OCI-LY7 (cell line): ENCODE measurements around the gene GCSAM. TPM values are rescaled to one million over a fixed set of nuclear protein-coding genes. Genes with fewer than 3 reads are reported as not detected.
"Not testable (repeated sequence)": the region's sequence is repeated elsewhere in the genome, so short reads cannot be mapped to it uniquely, and the experiment has no call there.

Experiments
- BruUV-seq: library from RNA; stranded (reverse); fragments of 400-500 nt; replicated peaks from 2 replicates; lab custom pipeline; 2021; lab: Mats Ljungman, UMichigan
- CTCF ChIA-PET: fragments of 300-600 bp; sonication (Branson Sonifier 250); formaldehyde crosslinking; loops from one replicate; lab custom pipeline; 2022; ENCODE audit warnings: antibody characterized with exemption; ENCODE audit not compliant: unreplicated experiment; lab: Charles Lee
- POLR2A ChIA-PET: fragments of 300-600 bp; sonication (Branson Sonifier 250); formaldehyde crosslinking; loops from one replicate; lab custom pipeline; 2022; ENCODE audit warnings: antibody characterized with exemption; lab: Charles Lee
- DNase-seq: peaks from one replicate; pipeline ENCODE4 v3.0.0-alpha.2; 2015; ENCODE audit warnings: low spot score
- H2AFZ ChIP-seq: fragments of 200-600 bp; sonication (generic), shearing (Covaris generic); 2 replicates; pipeline ENCODE4 v1.6.1; 2014; ENCODE audit warnings: mild to moderate bottlenecking, antibody characterized with exemption, low read length, moderate library complexity
- H3K27ac ChIP-seq: fragments of 200-600 bp; sonication (generic); 2 replicates; pipeline ENCODE4 v1.5.1; 2014; ENCODE audit warnings: mixed run types, low read depth, mild to moderate bottlenecking, moderate library complexity, low read length, inconsistent platforms; ENCODE audit not compliant: poor library complexity, severe bottlenecking
- H3K36me3 ChIP-seq: fragments of 200-600 bp; sonication (generic); 2 replicates; pipeline ENCODE4 v1.6.1; 2014; ENCODE audit warnings: mild to moderate bottlenecking, antibody characterized with exemption, low read length, moderate library complexity, mixed read lengths; ENCODE audit not compliant: insufficient read depth
- H3K4me1 ChIP-seq: fragments of 200-600 bp; sonication (generic); 2 replicates; pipeline ENCODE4 v1.5.1; 2014; ENCODE audit warnings: mild to moderate bottlenecking, low read length; ENCODE audit not compliant: insufficient read depth, poor library complexity, severe bottlenecking
- H3K4me2 ChIP-seq: fragments of 200-600 bp; sonication (generic); 2 replicates; pipeline ENCODE4 v1.6.1; 2014; ENCODE audit warnings: mild to moderate bottlenecking, low read length
- H3K4me3 ChIP-seq: fragments of 200-600 bp; sonication (generic); 2 replicates; pipeline ENCODE4 v1.5.1; 2014; ENCODE audit warnings: mild to moderate bottlenecking, low read depth, low read length; ENCODE audit not compliant: poor library complexity, severe bottlenecking
- H3K79me2 ChIP-seq: fragments of 200-600 bp; sonication (generic); 2 replicates; pipeline ENCODE4 v1.6.1; 2016; ENCODE audit warnings: low read depth, mild to moderate bottlenecking, low read length, moderate library complexity, mixed read lengths; ENCODE audit not compliant: insufficient read depth
- H3K9me2 ChIP-seq: fragments of 200-600 bp; sonication (generic); 2 replicates; pipeline ENCODE4 v1.6.1; 2016; ENCODE audit warnings: mild to moderate bottlenecking, low read length, mixed read lengths; ENCODE audit not compliant: insufficient read depth
- H3K9me3 ChIP-seq: fragments of 200-600 bp; sonication (generic); 2 replicates; pipeline ENCODE4 v1.6.1; 2014; ENCODE audit warnings: mild to moderate bottlenecking, mixed run types, low read length, mixed read lengths
- H4K20me1 ChIP-seq: fragments of 200-600 bp; sonication (generic); 2 replicates; pipeline ENCODE4 v1.6.1; 2014; ENCODE audit warnings: mild to moderate bottlenecking, antibody characterized with exemption, low read length, moderate library complexity, mixed read lengths; ENCODE audit not compliant: insufficient read depth
- CTCF ChIP-seq: fragments of 200-600 bp; sonication (generic); conservative IDR thresholded peaks from 2 replicates; pipeline ENCODE4 v1.5.1; 2014; ENCODE audit warnings: mild to moderate bottlenecking, antibody characterized with exemption, low read length, moderate library complexity, mixed read lengths
- EZH2phosphoT487 ChIP-seq: fragments of 200-600 bp; sonication (generic); IDR thresholded peaks from 2 replicates; pipeline ENCODE4 v1.6.1; 2018; ENCODE audit warnings: low read depth, borderline replicate concordance, mild to moderate bottlenecking, mixed run types, antibody characterized with exemption, low read length, moderate library complexity, mixed read lengths
- intact Hi-C: fragments of 100-400 bp; cut with micrococcal nuclease; formaldehyde crosslinking; loops from one replicate; pipeline ENCODE4 v1.10.0; 2022; ENCODE audit not compliant: unreplicated experiment
- microRNA-seq: library from miRNA; unstranded; fragments of <30 nt; microRNA quantifications from one replicate; pipeline ENCODE4 v1.2.0, GENCODE V29; 2022; ENCODE audit warnings: borderline replicate concordance
- small RNA-seq: library from RNA; depleted of rRNA; stranded (forward); fragments of <200 nt; gene quantifications from one replicate; pipeline ENCODE3, GENCODE V24; 2014
- total RNA-seq, 2 experiments: library from RNA; depleted of rRNA in 1 of 2; stranded (reverse); fragments of >200 nt in 1 of 2; shearing (Covaris generic) in 1 of 2; gene quantifications; 2 replicates each; pipeline ENCODE4 v1.2.3, GENCODE V29; 2014 to 2022

Gene GCSAM
- total RNA-seq, 2 experiments from 2014 or later = 193 to 195 TPM

- no peaks in the 10 kb centered on the region for H3K9me3 ChIP-seq
- H3K4me1 ChIP-seq = peaks cover 11% of the 10 kb centered on the region
- intact Hi-C loops = no loop called here
- no peaks in the 10 kb centered on the region for H3K36me3 ChIP-seq
- H3K79me2 ChIP-seq = no peaks in the 10 kb centered on the region
- H3K4me2 ChIP-seq = no peak overlapping the region
- no peak overlapping the region for H2AFZ ChIP-seq
- no peak overlapping the region for H3K27ac ChIP-seq
- DNase-seq = no peak
- ChIA-PET CTCF (no interaction called here), POLR2A (no interaction called here)
- no peaks in the 10 kb centered on the region for H3K9me2 ChIP-seq
- BruUV-seq = no TSS peak
- TF ChIP-seq EZH2phosphoT487 = no peak
- no peak for TF ChIP-seq CTCF
- no peaks in the 10 kb centered on the region for H4K20me1 ChIP-seq
- no peak overlapping the region for H3K4me3 ChIP-seq
Observed at GRCh38 chr3:112074006-112074405, 59.0 kb downstream of the GCSAM start.

DNA sequence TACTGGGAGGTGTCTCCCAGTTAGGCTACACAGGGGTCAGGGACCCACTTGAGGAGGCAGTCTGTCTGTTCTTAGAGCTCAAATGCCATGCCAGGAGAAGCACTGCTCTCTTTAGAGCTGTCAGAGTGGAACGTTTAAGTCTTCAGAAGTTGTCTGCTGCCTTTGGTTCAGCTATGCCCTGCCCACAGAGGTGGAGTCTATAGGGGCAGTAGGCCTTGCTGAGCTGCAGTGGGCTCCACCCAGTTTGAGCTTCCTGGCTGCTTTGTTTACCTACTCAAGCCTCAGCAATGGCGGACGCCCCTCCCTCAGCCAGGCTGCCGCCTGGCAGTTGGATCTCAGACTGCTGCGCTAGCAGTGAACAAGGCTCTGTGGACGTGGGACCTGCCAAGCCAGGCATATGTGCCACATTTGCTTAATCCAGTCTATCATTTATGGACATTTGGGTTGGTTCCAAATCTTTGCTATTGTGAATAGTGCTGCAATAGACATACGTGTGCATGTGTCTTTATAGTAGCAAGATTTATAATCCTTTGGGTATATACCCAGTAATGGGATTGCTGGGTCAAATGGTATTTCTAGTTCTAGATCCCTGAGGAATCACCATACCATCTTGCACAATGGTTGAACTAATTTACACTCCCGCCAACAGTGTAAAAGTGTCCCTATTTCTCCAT, 60.5 kb downstream of the GCSAM start:
- CTCF ChIA-PET, BruUV-seq, H3K79me2 ChIP-seq, DNase-seq, H3K4me3 ChIP-seq, POLR2A ChIA-PET, intact Hi-C loops, H2AFZ ChIP-seq, H3K36me3 ChIP-seq, H3K27ac ChIP-seq, H4K20me1 ChIP-seq, H3K4me1 ChIP-seq, H3K9me2 ChIP-seq, H3K4me2 ChIP-seq, H3K9me3 ChIP-seq: not testable (repeated sequence)

Small RNA genes within 50 kb of the gene (microRNA-seq; reads per million reads assigned to microRNA genes)
- not detected for gene MIR567

Small RNA genes within 50 kb of the gene (small RNA-seq; reads per million reads assigned to genes)
- gene MIR567 = not detected

Other genes with a start within 250 kb of the GCSAM start
- 25.8 and 40.8 TPM in 2 replicates for gene ABHD10, start 154.2 kb downstream of the GCSAM start, total RNA-seq (2014; rRNA removed; shearing (Covaris generic))
- gene ABHD10, start 154.2 kb downstream of the GCSAM start, total RNA-seq (2022) = 45.1 and 46.5 TPM in 2 replicates
- not detected in 2 replicates for gene TAGLN3, start 134.3 kb downstream of the GCSAM start, total RNA-seq (2014; rRNA removed; shearing (Covaris generic))
- not detected in 2 replicates for gene TAGLN3, start 134.3 kb downstream of the GCSAM start, total RNA-seq (2022)
- gene TMPRSS7, start 98.5 kb downstream of the GCSAM start, total RNA-seq (2014; rRNA removed; shearing (Covaris generic)) = not detected in 2 replicates
- not detected in 2 replicates for gene TMPRSS7, start 98.5 kb downstream of the GCSAM start, total RNA-seq (2022)
- gene C3orf52, start 46.9 kb downstream of the GCSAM start, total RNA-seq (2014; rRNA removed; shearing (Covaris generic)) = 19.0 and 20.1 TPM in 2 replicates
- 11.2 and 17.9 TPM in 2 replicates for gene C3orf52, start 46.9 kb downstream of the GCSAM start, total RNA-seq (2022)
- not detected in 2 replicates for gene SLC9C1, start 161.0 kb upstream of the GCSAM start, total RNA-seq (2014; rRNA removed; shearing (Covaris generic))
- not detected in 2 replicates for gene SLC9C1, start 161.0 kb upstream of the GCSAM start, total RNA-seq (2022)
- not detected in 2 replicates for gene CD200, start 199.9 kb upstream of the GCSAM start, total RNA-seq (2014; rRNA removed; shearing (Covaris generic))
- 0.18 TPM in 1 of 2 replicates, not detected in the other for gene CD200, start 199.9 kb upstream of the GCSAM start, total RNA-seq (2022)